B cell (primary cell): Measurements from ENCODE around the gene EXOC7. TPM values are rescaled to one million over a fixed set of nuclear protein-coding genes. Genes with fewer than 3 reads are reported as not detected.

Source experiments
- ATAC-seq: fragments of 200-7000 bp; cut with Tn5 transposase; one replicate; pipeline ENCODE4 v1.10.0; 2021; ENCODE audit warnings: low read depth, mild to moderate bottlenecking, moderate number of reproducible peaks, moderate library complexity
- CTCF ChIA-PET: fragments of 350-600 bp; sonication (Branson Sonifier 250); formaldehyde crosslinking; loops from one replicate; lab custom pipeline; 2021; ENCODE audit warnings: antibody characterized with exemption, inconsistent platforms; lab: Charles Lee
- POLR2A ChIA-PET: fragments of 350-600 bp; sonication (Branson Sonifier 250); formaldehyde crosslinking; loops from one replicate; lab custom pipeline; 2021; ENCODE audit warnings: antibody characterized with exemption; lab: Charles Lee
- DNase-seq: peaks from one replicate; pipeline ENCODE4 v3.0.0; 2013
- H2AFZ ChIP-seq: 2 replicates; pipeline ENCODE4 v1.6.1; 2012; ENCODE audit warnings: mild to moderate bottlenecking, low read depth, low read length; ENCODE audit not compliant: insufficient read depth, poor library complexity, severe bottlenecking
- H3K27ac ChIP-seq, 2 donors: 1 replicate in 1 of 2; 2 replicates in 1 of 2; pipeline ENCODE4 v1.5.1; 2012 to 2013; ENCODE audit warnings: low read length in 2 of 2, mild to moderate bottlenecking in 2 of 2, moderate library complexity in 1 of 2
- H3K27me3 ChIP-seq, 4 experiments: fragments of 200-600 bp in 1 of 4; sonication (generic) in 1 of 4; replicated peaks in 1 of 4; 1 replicate in 2 of 4; 2 replicates in 2 of 4; pipeline versions ENCODE4 v1.6.1 to v1.7.0; 2013 to 2016; ENCODE audit warnings: low read length in 3 of 4, mild to moderate bottlenecking in 2 of 4, mixed read lengths in 1 of 4, moderate library complexity in 1 of 4; ENCODE audit not compliant: insufficient read depth in 4 of 4, control insufficient read depth in 3 of 4; ENCODE audit errors: control extremely low read depth in 1 of 4
- H3K36me3 ChIP-seq, 2 experiments: replicated peaks in 1 of 2; 1 replicate in 1 of 2; 2 replicates in 1 of 2; pipeline versions ENCODE4 v1.6.1 to v1.7.1; 2013; ENCODE audit warnings: low read length in 1 of 2; ENCODE audit not compliant: insufficient read depth in 2 of 2, control insufficient read depth in 1 of 2; ENCODE audit errors: control extremely low read depth in 1 of 2, extremely low read depth in 1 of 2
- H3K4me1 ChIP-seq, 2 donors: fragments of 200-600 bp in 1 of 2; sonication (generic) in 1 of 2; 1 replicate in 1 of 2; 2 replicates in 1 of 2; pipeline versions ENCODE4 v1.5.1 to v1.6.1; 2013 to 2017; ENCODE audit warnings: low read length in 2 of 2; ENCODE audit not compliant: control insufficient read depth in 2 of 2, insufficient read depth in 2 of 2
- H3K4me2 ChIP-seq: replicated peaks from 2 replicates; pipeline ENCODE3; 2012; ENCODE audit warnings: mild to moderate bottlenecking, low read depth, low read length; ENCODE audit not compliant: poor library complexity, severe bottlenecking
- H3K4me3 ChIP-seq, 5 experiments: fragments of 200-600 bp in 1 of 5; sonication (generic) in 1 of 5; 1 replicate in 3 of 5; 2 replicates in 2 of 5; pipeline versions ENCODE4 v1.5.1 to v1.7.0; 2011 to 2016; ENCODE audit warnings: low read length in 4 of 5, mild to moderate bottlenecking in 4 of 5, low read depth in 2 of 5, control low read depth in 1 of 5, moderate library complexity in 1 of 5; ENCODE audit not compliant: insufficient read depth in 1 of 5; ENCODE audit errors: control extremely low read depth in 1 of 5, extremely low read depth in 1 of 5
- H3K79me2 ChIP-seq: fragments of 200-600 bp; sonication (generic); one replicate; pipeline ENCODE4 v1.6.0; 2016; ENCODE audit warnings: low read length; ENCODE audit not compliant: control insufficient read depth, insufficient read depth
- H3K9ac ChIP-seq: fragments of 200-600 bp; sonication (generic); 2 replicates; pipeline ENCODE4 v1.6.1; 2017; ENCODE audit warnings: mild to moderate bottlenecking, low read length, moderate library complexity
- H3K9me3 ChIP-seq, 3 donors: one replicate each; pipeline versions ENCODE4 v1.6.1 to v1.7.1; 2013; ENCODE audit warnings: low read length in 2 of 3; ENCODE audit not compliant: control insufficient read depth in 2 of 3, insufficient read depth in 1 of 3; ENCODE audit errors: control extremely low read depth in 1 of 3
- H4K20me1 ChIP-seq: 2 replicates; pipeline ENCODE4 v1.6.0; 2012; ENCODE audit warnings: mild to moderate bottlenecking, low read length; ENCODE audit not compliant: insufficient read depth, control insufficient read depth, poor library complexity, severe bottlenecking
- H3K27ac Mint-ChIP-seq: one replicate; pipeline ENCODE4 v1.8.0; 2021; ENCODE audit warnings: mixed read lengths
- H3K27me3 Mint-ChIP-seq: one replicate; pipeline ENCODE4 v1.8.0; 2021; ENCODE audit warnings: mixed read lengths
- H3K4me1 Mint-ChIP-seq: one replicate; pipeline ENCODE4 v1.8.0; 2021; ENCODE audit warnings: mixed read lengths
- H3K4me3 Mint-ChIP-seq: one replicate; pipeline ENCODE4 v1.8.0; 2021; ENCODE audit warnings: mixed read lengths
- H3K9me3 Mint-ChIP-seq: one replicate; pipeline ENCODE4 v1.8.0; 2022; ENCODE audit warnings: mixed read lengths; ENCODE audit not compliant: insufficient read depth
- CTCF ChIP-seq: fragments of 200-600 bp; IDR thresholded peaks from one replicate; pipeline ENCODE4 v1.8.0; 2022; ENCODE audit warnings: antibody characterized with exemption, mild to moderate bottlenecking
- EZH2 ChIP-seq: IDR thresholded peaks from 2 replicates; pipeline ENCODE4 v1.6.1; 2012; ENCODE audit warnings: borderline replicate concordance, low read depth, mild to moderate bottlenecking, moderate library complexity, low read length; ENCODE audit not compliant: insufficient read depth, poor library complexity, severe bottlenecking
- WGBS: methylation state at CpG from one replicate; pipeline ENCODE4 v1.1.5; 2013; ENCODE audit warnings: missing lambda C conversion rate; ENCODE audit not compliant: insufficient coverage; 5-methylcytosine and 5-hydroxymethylcytosine counted together
- intact Hi-C: fragments of 100-400 bp; cut with micrococcal nuclease; formaldehyde crosslinking; loops from one replicate; pipeline ENCODE4 v1.10.0; 2022
- polyA plus RNA-seq: library from polyadenylated mRNA; depleted of rRNA; stranded (reverse); fragments of >200 nt; gene quantifications from 2 replicates; pipeline ENCODE4 v1.2.3, GENCODE V29; 2012
- total RNA-seq, 2 donors: library from RNA; stranded (reverse); fragments of 120-200 nt in 1 of 2; gene quantifications; 1 replicate in 1 of 2; 2 replicates in 1 of 2; pipeline versions ENCODE4 v1.2.3 to v1.2.4, GENCODE V29; 2013 to 2022

Gene EXOC7
- total and polyA plus RNA-seq, 2 donors (not counting 1 experiment from before 2014, with no cell fraction given), result 105 to 194 TPM

- Histone ChIP-seq H3K9ac (no peak overlapping the region), H3K4me3 (no peak overlapping the region), H3K4me1 (peaks cover 0 to 2% of the 10 kb centered on the region in 2 donors), H3K27ac (no peak overlapping the region), H3K36me3 (peaks cover 0 to 70% of the 10 kb centered on the region in 2 experiments), H4K20me1 (peaks cover 4% of the 10 kb centered on the region), H3K4me2 (no peak overlapping the region), H3K27me3 (no peaks in the 10 kb centered on the region), H2AFZ (no peak overlapping the region), H3K79me2 (no peaks in the 10 kb centered on the region), H3K9me3 (no peaks in the 10 kb centered on the region)
- ATAC-seq (no peak), DNase-seq (no peak)
- ChIA-PET POLR2A (no interaction called here), CTCF (interaction anchor here (0.9 kb wide), 1 partner anchor 36 kb away, joined by 3 read pairs; no protein-coding TSS in a partner anchor)
- no peak overlapping the region for H3K4me3 Mint-ChIP-seq
- WGBS, result 93% methylated on average over 13 of the region's 17 CpGs
- H3K27ac Mint-ChIP-seq, result no peak overlapping the region
- no peaks in the 10 kb centered on the region for H3K9me3 Mint-ChIP-seq
- peaks cover 3% of the 10 kb centered on the region for H3K4me1 Mint-ChIP-seq
- TF ChIP-seq CTCF, result no peak
- no peak for TF ChIP-seq EZH2
- H3K27me3 Mint-ChIP-seq, result no peaks in the 10 kb centered on the region
- intact Hi-C loops, result no loop called here
These were observed 18.4 kb downstream of the EXOC7 start for GRCh38 chr17:76085066-76085730.

- Mint-ChIP-seq H3K27me3 (peaks cover 2% of the 10 kb centered on the region), H3K9me3 (no peaks in the 10 kb centered on the region), H3K4me3 (no peak overlapping the region), H3K27ac (no peak overlapping the region), H3K4me1 (peaks cover 11% of the 10 kb centered on the region)
- CTCF ChIA-PET, result no interaction called here
- Histone ChIP-seq H3K4me3 (no peak overlapping the region), H3K9ac (no peak overlapping the region), H4K20me1 (no peaks in the 10 kb centered on the region), H3K4me2 (no peak overlapping the region), H2AFZ (no peak overlapping the region), H3K36me3 (peaks cover 0 to 54% of the 10 kb centered on the region in 2 experiments), H3K9me3 (no peaks in the 10 kb centered on the region), H3K4me1 (peaks cover 12 to 13% of the 10 kb centered on the region in 2 donors), H3K27me3 (peaks cover 0 to 11% (median 7%) of the 10 kb centered on the region in 4 experiments), H3K79me2 (no peaks in the 10 kb centered on the region), H3K27ac (no peak overlapping the region)
- TF ChIP-seq EZH2 (no peak), CTCF (no peak)
- POLR2A ChIA-PET, result no interaction called here
- DNase-seq (no peak), ATAC-seq (no peak)
- intact Hi-C loops, result no loop called here
- WGBS, result 97% methylated on average over 11 of the region's 15 CpGs
These were observed 19.9 kb downstream of the EXOC7 start for GRCh38 chr17:76083536-76084182.
